Ascending aorta (tissue), 2 donors: Measurements from ENCODE around the gene CAMTA1. TPM values are rescaled to one million over a fixed set of nuclear protein-coding genes. Genes with fewer than 3 reads are reported as not detected.

Experiments
- DNase-seq, 2 donors: peaks; one replicate each; pipeline ENCODE4 v3.0.0-alpha.2; 2019; ENCODE audit warnings: low spot score in 2 of 2
- H3K27ac ChIP-seq, 2 donors: fragments of 200-600 bp; sonication (generic); one replicate each; pipeline ENCODE4 v1.5.1; 2016 to 2017; ENCODE audit warnings: mild to moderate bottlenecking in 1 of 2
- H3K27me3 ChIP-seq: fragments of 200-600 bp; sonication (generic); one replicate; pipeline ENCODE4 v1.5.1; 2017
- H3K36me3 ChIP-seq, 2 donors: fragments of 200-600 bp; sonication (generic); one replicate each; pipeline ENCODE4 v1.5.1; 2016
- H3K4me1 ChIP-seq, 2 donors: fragments of 200-600 bp; sonication (generic); one replicate each; pipeline ENCODE4 v1.5.1; 2016 to 2017; ENCODE audit warnings: mild to moderate bottlenecking in 1 of 2
- H3K4me3 ChIP-seq, 2 donors: fragments of 200-600 bp; sonication (generic); one replicate each; pipeline ENCODE4 v1.5.1; 2016 to 2017; ENCODE audit warnings: mild to moderate bottlenecking in 1 of 2
- H3K9me3 ChIP-seq, 2 donors: fragments of 200-600 bp; sonication (generic); one replicate each; pipeline ENCODE4 v1.5.1; 2016
- CTCF ChIP-seq, 3 experiments: fragments of 200-600 bp in 2 of 3; fragments of 450-650 bp in 1 of 3; sonication (generic) in 2 of 3; IDR thresholded peaks; one replicate each; pipeline ENCODE4 v1.5.1; 2016 to 2019; ENCODE audit warnings: antibody characterized with exemption in 3 of 3, mild to moderate bottlenecking in 1 of 3, moderate library complexity in 1 of 3
- intact Hi-C: fragments of 100-400 bp; cut with DNase I; formaldehyde crosslinking; loops from one replicate; pipeline ENCODE4 v1.15.1; 2023
- total RNA-seq: library from RNA; depleted of rRNA; stranded (reverse); fragments of >200 nt; gene quantifications from one replicate; pipeline ENCODE4 v1.1.0, GENCODE V29; 2016

The CAMTA1 gene
- total RNA-seq, 1 donor from 2014 or later = 53.3 TPM

GRCh38 chr1:7338439-7338838, 553.2 kb downstream of the CAMTA1 start:
- no peaks in the 10 kb centered on the region for H3K27me3 ChIP-seq
- no peaks in the 10 kb centered on the region for H3K36me3 ChIP-seq
- no peak for DNase-seq
- H3K9me3 ChIP-seq = no peaks in the 10 kb centered on the region
- no peak overlapping the region for H3K27ac ChIP-seq
- H3K4me1 ChIP-seq = no peaks in the 10 kb centered on the region
- no peak for TF ChIP-seq CTCF (IDR thresholded peaks at IDR 0.05)
- intact Hi-C loops = no loop called here
- H3K4me3 ChIP-seq = no peak overlapping the region

GRCh38 chr1:7339014-7339413, 553.8 kb downstream of the CAMTA1 start:
- H3K4me1 ChIP-seq = no peaks in the 10 kb centered on the region
- intact Hi-C loops = no loop called here
- no peaks in the 10 kb centered on the region for H3K36me3 ChIP-seq
- TF ChIP-seq CTCF (IDR thresholded peaks at IDR 0.05) = no peak
- H3K9me3 ChIP-seq = no peaks in the 10 kb centered on the region
- H3K27ac ChIP-seq = no peak overlapping the region
- no peaks in the 10 kb centered on the region for H3K27me3 ChIP-seq
- no peak overlapping the region for H3K4me3 ChIP-seq
- no peak for DNase-seq

GRCh38 chr1:7339953-7340352, 554.7 kb downstream of the CAMTA1 start:
- no peak for DNase-seq
- TF ChIP-seq CTCF (IDR thresholded peaks at IDR 0.05) = no peak
- H3K9me3 ChIP-seq = no peaks in the 10 kb centered on the region
- H3K4me1 ChIP-seq = no peaks in the 10 kb centered on the region
- H3K4me3 ChIP-seq = no peak overlapping the region
- H3K36me3 ChIP-seq = no peaks in the 10 kb centered on the region
- no peaks in the 10 kb centered on the region for H3K27me3 ChIP-seq
- intact Hi-C loops = no loop called here
- H3K27ac ChIP-seq = no peak overlapping the region

GRCh38 chr1:7341145-7341905, 556.1 kb downstream of the CAMTA1 start:
- intact Hi-C loops = no loop called here
- Histone ChIP-seq H3K27me3 (no peaks in the 10 kb centered on the region), H3K27ac (no peak overlapping the region), H3K36me3 (no peaks in the 10 kb centered on the region), H3K9me3 (no peaks in the 10 kb centered on the region), H3K4me1 (no peaks in the 10 kb centered on the region), H3K4me3 (no peak overlapping the region)
- DNase-seq = no peak
- no peak for TF ChIP-seq CTCF (IDR thresholded peaks at IDR 0.05)

- no peaks in the 10 kb centered on the region for H3K9me3 ChIP-seq
- H3K36me3 ChIP-seq = no peaks in the 10 kb centered on the region
- intact Hi-C loops = no loop called here
- DNase-seq = no peak
- no peak for TF ChIP-seq CTCF (IDR thresholded peaks at IDR 0.05)
- H3K4me1 ChIP-seq = no peaks in the 10 kb centered on the region
- no peaks in the 10 kb centered on the region for H3K27me3 ChIP-seq
- no peak overlapping the region for H3K4me3 ChIP-seq
- no peak overlapping the region for H3K27ac ChIP-seq
Observed at GRCh38 chr1:7343882-7344281, 558.6 kb downstream of the CAMTA1 start.

- DNase-seq = no peak
- Histone ChIP-seq H3K9me3 (no peaks in the 10 kb centered on the region), H3K4me3 (no peak overlapping the region), H3K4me1 (no peaks in the 10 kb centered on the region), H3K27ac (no peak overlapping the region), H3K27me3 (no peaks in the 10 kb centered on the region), H3K36me3 (no peaks in the 10 kb centered on the region)
- no peak for TF ChIP-seq CTCF (IDR thresholded peaks at IDR 0.05)
- intact Hi-C loops = no loop called here
Observed at GRCh38 chr1:7344299-7344698, 559.0 kb downstream of the CAMTA1 start.
